PC-3 (cell line): ENCODE measurements around the gene CASQ2. TPM values are rescaled to one million over a fixed set of nuclear protein-coding genes. Genes with fewer than 3 reads are reported as not detected.

Source experiments
- ATAC-seq: fragments of 200-7000 bp; cut with Tn5 transposase; 2 replicates; pipeline ENCODE4 v1.9.1; 2020; ENCODE audit warnings: mild to moderate bottlenecking, moderate library complexity
- BruUV-seq: library from RNA; stranded (reverse); fragments of 400-500 nt; replicated peaks from 2 replicates; lab custom pipeline; 2021; lab: Mats Ljungman, UMichigan
- CTCF ChIA-PET: fragments of 300-600 bp; sonication (Branson Sonifier 250); formaldehyde crosslinking; loops from one replicate; lab custom pipeline; 2022; ENCODE audit warnings: antibody characterized with exemption; lab: Charles Lee
- POLR2A ChIA-PET: fragments of 300-600 bp; sonication (Branson Sonifier 250); formaldehyde crosslinking; loops from one replicate; lab custom pipeline; 2022; ENCODE audit warnings: antibody characterized with exemption; ENCODE audit not compliant: unreplicated experiment; lab: Charles Lee
- DNase-seq: peaks from one replicate; pipeline ENCODE4 v3.0.0-alpha.2; 2015
- H2AFZ ChIP-seq: fragments of 300-600 bp; sonication (generic); 2 replicates; pipeline ENCODE4 v1.6.0; 2016; ENCODE audit warnings: antibody characterized with exemption, low read length
- H3F3A ChIP-seq: fragments of 300-600 bp; sonication (generic); one replicate; pipeline ENCODE4 v1.6.0; 2017; ENCODE audit warnings: antibody characterized with exemption, low read length, control low read depth, mild to moderate bottlenecking; ENCODE audit not compliant: unreplicated experiment
- H3K27ac ChIP-seq: fragments of 300-600 bp; sonication (generic); 2 replicates; pipeline ENCODE4 v1.5.1; 2016; ENCODE audit warnings: mild to moderate bottlenecking, low read length
- H3K27me3 ChIP-seq: fragments of 300-600 bp; sonication (generic); 2 replicates; pipeline ENCODE4 v1.6.1; 2016; ENCODE audit warnings: low read length, mixed read lengths
- H3K36me3 ChIP-seq: fragments of 300-600 bp; sonication (generic); 2 replicates; pipeline ENCODE4 v1.6.1; 2016; ENCODE audit warnings: low read depth, mixed run types, low read length, mixed read lengths
- H3K4me1 ChIP-seq: fragments of 300-600 bp; sonication (generic); 2 replicates; pipeline ENCODE4 v1.5.1; 2016; ENCODE audit warnings: low read length; ENCODE audit not compliant: insufficient read depth
- H3K4me2 ChIP-seq: fragments of 300-600 bp; sonication (generic); 2 replicates; pipeline ENCODE4 v1.6.0; 2016; ENCODE audit warnings: low read length
- H3K4me3 ChIP-seq: fragments of 300-600 bp; sonication (generic); 2 replicates; pipeline ENCODE4 v1.5.1; 2016; ENCODE audit warnings: mild to moderate bottlenecking, low read length, mixed read lengths
- H3K79me2 ChIP-seq: fragments of 300-600 bp; sonication (generic); 2 replicates; pipeline ENCODE4 v1.6.1; 2017; ENCODE audit warnings: low read length, mixed read lengths
- H3K9ac ChIP-seq: fragments of 300-600 bp; sonication (generic); 2 replicates; pipeline ENCODE4 v1.6.0; 2016; ENCODE audit warnings: mild to moderate bottlenecking, low read length
- H3K9me2 ChIP-seq: fragments of 300-600 bp; sonication (generic); replicated peaks from 2 replicates; pipeline ENCODE4 v1.6.1; 2016; ENCODE audit warnings: mixed run types, low read length, mixed read lengths
- H3K9me3 ChIP-seq: fragments of 300-600 bp; sonication (generic); 2 replicates; pipeline ENCODE4 v1.6.1; 2016; ENCODE audit warnings: low read length, mixed read lengths
- H4K20me1 ChIP-seq: fragments of 300-600 bp; sonication (generic); 2 replicates; pipeline ENCODE4 v1.6.1; 2016; ENCODE audit warnings: low read length, mixed read lengths
- CTCF ChIP-seq: fragments of 300-600 bp; sonication (generic); conservative IDR thresholded peaks from 2 replicates; pipeline ENCODE4 v1.5.1; 2017; ENCODE audit warnings: antibody characterized with exemption, low read depth, mild to moderate bottlenecking, low read length
- EZH2 ChIP-seq: fragments of 300-600 bp; sonication (generic); IDR thresholded peaks from one replicate; pipeline ENCODE4 v1.6.1; 2017; ENCODE audit warnings: antibody characterized with exemption, mild to moderate bottlenecking, low read length; ENCODE audit not compliant: unreplicated experiment
- EZH2phosphoT487 ChIP-seq: fragments of 300-600 bp; sonication (generic); IDR thresholded peaks from 2 replicates; pipeline ENCODE4 v1.6.1; 2018; ENCODE audit warnings: mild to moderate bottlenecking, antibody characterized with exemption, low read length, borderline replicate concordance
- intact Hi-C: fragments of 100-400 bp; cut with micrococcal nuclease; formaldehyde crosslinking; loops from 2 replicates; pipeline ENCODE4 v1.9.0; 2023
- total RNA-seq: library from RNA; depleted of rRNA; stranded (reverse); fragments of >200 nt; gene quantifications from 2 replicates; pipeline ENCODE4 v1.2.3, GENCODE V29; 2014

The CASQ2 gene
- total RNA-seq, 1 experiment from 2014 or later = not detected

GRCh38 chr1:115722221-115722620, 46.3 kb downstream of the CASQ2 start:
- H3K4me2 ChIP-seq = no peak overlapping the region
- H3K27me3 ChIP-seq = no peaks in the 10 kb centered on the region
- no peaks in the 10 kb centered on the region for H4K20me1 ChIP-seq
- no peaks in the 10 kb centered on the region for H3F3A ChIP-seq
- H3K79me2 ChIP-seq = no peaks in the 10 kb centered on the region
- H3K4me3 ChIP-seq = no peak overlapping the region
- H3K27ac ChIP-seq = no peak overlapping the region
- no peaks in the 10 kb centered on the region; the same call in 1 of the 2 replicates for H3K36me3 ChIP-seq
- H2AFZ ChIP-seq = no peak overlapping the region
- H3K4me1 ChIP-seq = no peaks in the 10 kb centered on the region
- DNase-seq (no peak), ATAC-seq (no peak)
- TF ChIP-seq EZH2 = no peak
- no peak for TF ChIP-seq EZH2phosphoT487
- no peak for TF ChIP-seq CTCF
- no peak overlapping the region for H3K9ac ChIP-seq
- no peaks in the 10 kb centered on the region for H3K9me3 ChIP-seq
- ChIA-PET CTCF (no interaction called here), POLR2A (no interaction called here)
- intact Hi-C loops = no loop called here
- BruUV-seq = no TSS peak
- no peaks in the 10 kb centered on the region for H3K9me2 ChIP-seq

GRCh38 chr1:115719285-115719684, 49.2 kb downstream of the CASQ2 start:
- intact Hi-C loops = no loop called here
- Histone ChIP-seq H2AFZ (no peak overlapping the region), H3K9ac (no peak overlapping the region), H3K27ac (no peak overlapping the region), H3K4me1 (peaks cover 17% of the 10 kb centered on the region), H4K20me1 (no peaks in the 10 kb centered on the region), H3F3A (no peaks in the 10 kb centered on the region), H3K9me3 (no peaks in the 10 kb centered on the region), H3K9me2 (no peaks in the 10 kb centered on the region), H3K79me2 (no peaks in the 10 kb centered on the region), H3K36me3 (no peaks in the 10 kb centered on the region; the same call in 1 of the 2 replicates), H3K4me3 (no peak overlapping the region), H3K4me2 (no peak overlapping the region), H3K27me3 (no peaks in the 10 kb centered on the region)
- CTCF ChIA-PET = no interaction called here
- TF ChIP-seq CTCF (no peak), EZH2phosphoT487 (no peak), EZH2 (no peak)
- no TSS peak for BruUV-seq
- ATAC-seq (no peak), DNase-seq (no peak)
- POLR2A ChIA-PET = no interaction called here

- no peaks in the 10 kb centered on the region for H3K9me3 ChIP-seq
- H4K20me1 ChIP-seq = no peaks in the 10 kb centered on the region
- TF ChIP-seq EZH2phosphoT487 = no peak
- TF ChIP-seq EZH2 = no peak
- TF ChIP-seq CTCF = no peak
- peaks cover 28% of the 10 kb centered on the region for H3K4me1 ChIP-seq
- CTCF ChIA-PET = interaction anchor here (1.5 kb wide), 1 partner anchor 47 kb away, joined by 4 read pairs; no protein-coding TSS in a partner anchor
- H3K36me3 ChIP-seq = no peaks in the 10 kb centered on the region; the same call in 1 of the 2 replicates
- no TSS peak for BruUV-seq
- H3K4me2 ChIP-seq = no peak overlapping the region
- ATAC-seq = no peak
- DNase-seq = no peak
- H3K9me2 ChIP-seq = no peaks in the 10 kb centered on the region
- H2AFZ ChIP-seq = no peak overlapping the region
- no peaks in the 10 kb centered on the region for H3K27me3 ChIP-seq
- no peaks in the 10 kb centered on the region for H3F3A ChIP-seq
- no peak overlapping the region for H3K27ac ChIP-seq
- POLR2A ChIA-PET = no interaction called here
- intact Hi-C loops = no loop called here
- no peak overlapping the region for H3K9ac ChIP-seq
- H3K79me2 ChIP-seq = no peaks in the 10 kb centered on the region
- H3K4me3 ChIP-seq = no peak overlapping the region
Measured at GRCh38 chr1:115718011-115718754, 50.3 kb downstream of the CASQ2 start.
